Spleen (tissue), 11 donors: ENCODE measurements around the gene PPP1CA. TPM values are rescaled to one million over a fixed set of nuclear protein-coding genes. Genes with fewer than 3 reads are reported as not detected.

Experiments used
- DNase-seq: peaks from one replicate; pipeline ENCODE4 v3.0.0-alpha.2; 2020
- H3K27ac ChIP-seq, 8 donors: fragments of 200-600 bp; sonication (generic) in 7 of 8; 1 replicate in 4 of 8; 2 replicates in 4 of 8; pipeline versions ENCODE4 v1.5.0 to v1.8.0; 2016 to 2021; ENCODE audit warnings: inconsistent platforms in 4 of 8, mild to moderate bottlenecking in 4 of 8, moderate library complexity in 1 of 8
- H3K27me3 ChIP-seq, 7 donors: fragments of 200-600 bp; sonication (generic) in 6 of 7; replicated peaks in 1 of 7; 1 replicate in 4 of 7; 2 replicates in 3 of 7; pipeline versions ENCODE4 v1.5.0 to v1.8.0; 2016 to 2021; ENCODE audit warnings: inconsistent platforms in 3 of 7, mild to moderate bottlenecking in 1 of 7
- H3K36me3 ChIP-seq, 6 donors: fragments of 200-600 bp; sonication (generic) in 5 of 6; 1 replicate in 4 of 6; 2 replicates in 2 of 6; pipeline versions ENCODE4 v1.5.0 to v1.8.0; 2016 to 2021; ENCODE audit warnings: inconsistent platforms in 2 of 6
- H3K4me1 ChIP-seq, 6 donors: fragments of 200-600 bp; sonication (generic) in 5 of 6; 1 replicate in 3 of 6; 2 replicates in 3 of 6; pipeline versions ENCODE4 v1.5.0 to v1.8.0; 2016 to 2021; ENCODE audit warnings: inconsistent platforms in 3 of 6
- H3K4me3 ChIP-seq, 8 donors: fragments of 200-600 bp; sonication (generic) in 7 of 8; 1 replicate in 4 of 8; 2 replicates in 4 of 8; pipeline versions ENCODE4 v1.5.0 to v1.8.0; 2016 to 2021; ENCODE audit warnings: inconsistent platforms in 4 of 8, mild to moderate bottlenecking in 4 of 8, moderate library complexity in 2 of 8
- H3K9me3 ChIP-seq, 8 donors: fragments of 200-600 bp; sonication (generic) in 7 of 8; 1 replicate in 4 of 8; 2 replicates in 4 of 8; pipeline versions ENCODE4 v1.5.0 to v1.8.0; 2016 to 2021; ENCODE audit warnings: inconsistent platforms in 4 of 8
- POLR2A ChIP-seq, 3 donors: fragments of 450-650 bp; IDR thresholded peaks; one replicate each; pipeline ENCODE4 v1.5.1; 2017; ENCODE audit warnings: antibody characterized with exemption in 3 of 3, mild to moderate bottlenecking in 1 of 3
- POLR2AphosphoS5 ChIP-seq, 3 donors: sonication (generic); formaldehyde crosslinking; IDR thresholded peaks; one replicate each; pipeline ENCODE4 v1.5.1; 2017; ENCODE audit warnings: antibody characterized with exemption in 3 of 3
- WGBS, 5 donors: extraction: QIAGEN DNeasy Blood & Tissue Kit in 3 of 5; methylation state at CpG; one replicate each; pipeline versions ENCODE4 v1.1.5 to v1.1.7; 2013 to 2018; 5-methylcytosine and 5-hydroxymethylcytosine counted together
- intact Hi-C: fragments of 100-400 bp; cut with DNase I; formaldehyde crosslinking; loops from one replicate; pipeline ENCODE4 v1.15.0; 2023; ENCODE audit warnings: low total_unique reads
- polyA plus RNA-seq, 3 donors: library from polyadenylated mRNA; stranded (reverse); fragments of 200-250 nt; gene quantifications; one replicate each; pipeline ENCODE4 v1.2.1, GENCODE V29; 2013
- total RNA-seq, 7 donors: library from RNA; depleted of rRNA in 3 of 7; stranded (reverse); fragments of >200 nt in 3 of 7; fragmentation: NEBNext Ultra II Directional in 4 of 7; extraction: Animal tissue kit (Norgen Biotek cat#: 25700) in 4 of 7; gene quantifications; one replicate each; pipeline versions ENCODE4 v1.1.0 to v1.2.1, GENCODE V29; 2016 to 2021
- TF ChIP-seq, protein P1 (sequence below), 11 experiments: fragments of 200-600 bp in 7 of 11; fragments of 450-650 bp in 4 of 11; sonication (generic) in 4 of 11; IDR thresholded peaks in 8 of 11; conservative IDR thresholded peaks in 3 of 11; 1 replicate in 7 of 11; 2 replicates in 4 of 11; pipeline versions ENCODE4 v1.4.0 to v1.8.0; 2016 to 2021; ENCODE audit warnings: antibody characterized with exemption in 11 of 11, inconsistent platforms in 4 of 11, mild to moderate bottlenecking in 1 of 11
- donor health status: healthy with polysubstance abuse.
- donor health status: DM: no; HTN: no; CAD: no; lungs with moderate emphysema.
- donor health status: DM: no; HTN: no; CAD: no.
- donor health status: Bipolar disorder and iron deficiency.
- donor health status: healthy.
- donor health status: DM: no; HTN: no; CAD: no.
- donor health status: DM: yes; HTN: yes; CAD: no.

Gene PPP1CA
- total and polyA plus RNA-seq, 10 donors, result 147 to 207 (median 158) TPM

DNA sequence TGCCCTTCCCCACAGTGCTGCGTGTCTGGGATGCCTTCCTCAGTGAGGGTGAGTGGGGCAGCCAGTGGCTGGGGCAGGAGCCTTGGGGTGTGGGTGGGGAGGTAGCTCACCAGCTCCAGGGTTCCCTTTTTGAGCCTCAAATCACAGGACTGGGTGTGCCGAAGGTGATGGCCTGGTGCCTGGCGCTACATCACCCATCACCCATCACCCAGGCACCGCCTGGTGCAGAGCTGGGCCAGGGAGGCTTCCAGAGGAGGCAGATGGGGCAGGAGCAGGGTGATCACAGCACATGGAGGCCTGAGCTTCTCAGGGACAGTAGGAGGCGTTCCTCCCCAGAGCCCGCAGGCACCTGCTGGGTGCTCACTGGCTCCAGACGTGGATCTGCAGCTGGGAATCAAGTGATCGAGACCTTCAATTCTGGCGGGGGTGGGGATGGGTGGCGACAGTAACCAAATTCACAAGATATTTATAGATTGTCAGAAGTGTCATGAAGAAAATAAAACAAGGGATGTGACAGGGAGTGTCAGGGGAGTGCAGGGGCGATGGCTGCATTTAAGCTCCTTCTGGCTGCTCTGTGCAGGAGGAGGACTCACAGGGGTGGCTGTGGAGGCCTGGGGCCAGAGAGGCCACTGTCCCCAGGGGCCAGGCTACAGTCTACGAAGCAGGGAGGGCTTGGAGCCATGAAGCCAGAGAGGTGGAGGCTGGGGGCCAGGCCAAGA is 5.5 kb upstream of the PPP1CA start:
- H3K27me3 ChIP-seq, result peaks cover 0 to 29% (median 0%) of the 10 kb centered on the region in 7 donors
- TF ChIP-seq POLR2AphosphoS5 (IDR thresholded peaks at IDR 0.05) (peak; percentile 13 to 48 (median 45)), POLR2A (IDR thresholded peaks at IDR 0.05) (no peak)
- H3K4me3 ChIP-seq, result peak overlapping the region in 6 of 8 donors; percentile 10 to 75 (median 22)
- H3K9me3 ChIP-seq, result no peaks in the 10 kb centered on the region
- 37 to 58% (median 44%) methylated on average over 8 to 12 of the region's 12 CpGs for WGBS, 5 donors
- intact Hi-C loops, result no loop called here
- H3K36me3 ChIP-seq, result peaks cover 0 to 50% (median 6%) of the 10 kb centered on the region in 6 donors
- H3K4me1 ChIP-seq, result peaks cover 46 to 100% (median 93%) of the 10 kb centered on the region in 6 donors
- H3K27ac ChIP-seq, result peak overlapping the region; percentile 66 to 99 (median 96)
- DNase-seq, result peak; percentile 83

DNA sequence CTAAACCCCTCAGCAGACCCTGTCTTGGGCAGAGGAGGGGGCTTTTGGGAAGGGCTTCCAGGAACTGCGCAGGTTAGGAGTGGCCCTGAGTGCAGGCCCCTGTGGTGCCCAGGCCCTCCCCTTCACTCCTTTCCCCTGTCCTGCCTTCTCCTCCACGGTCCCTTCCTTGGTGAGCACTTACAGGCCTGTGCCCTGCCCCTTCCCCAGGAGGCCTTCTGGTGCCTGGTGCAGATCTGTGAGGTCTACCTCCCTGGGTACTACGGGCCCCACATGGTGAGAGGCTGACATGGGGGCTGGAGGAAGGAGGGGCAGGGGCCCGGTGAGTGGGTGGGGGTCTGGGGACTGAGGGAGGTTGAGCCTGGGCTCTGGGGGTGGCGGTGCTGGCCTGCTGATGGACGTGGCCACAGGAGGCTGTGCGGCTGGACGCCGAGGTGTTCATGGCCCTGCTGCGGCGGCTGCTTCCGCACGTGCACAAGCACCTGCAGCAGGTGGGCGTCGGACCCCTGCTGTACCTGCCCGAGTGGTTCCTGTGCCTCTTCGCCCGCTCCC is 4.8 kb upstream of the PPP1CA start:
- no peaks in the 10 kb centered on the region for H3K9me3 ChIP-seq
- H3K36me3 ChIP-seq, result peaks cover 0 to 50% (median 6%) of the 10 kb centered on the region in 6 donors
- 77 to 83% (median 80%) methylated on average over 4 to 18 of the region's 18 CpGs for WGBS, 5 donors
- peaks cover 0 to 28% (median 0%) of the 10 kb centered on the region in 7 donors for H3K27me3 ChIP-seq
- peak in 1 of 3 donors; percentile 56 for TF ChIP-seq POLR2AphosphoS5 (IDR thresholded peaks at IDR 0.05)
- TF ChIP-seq POLR2A (IDR thresholded peaks at IDR 0.05), result no peak
- H3K4me3 ChIP-seq, result peak overlapping the region in 6 of 8 donors; percentile 10 to 75 (median 22)
- DNase-seq, result no peak
- peaks cover 46 to 97% (median 89%) of the 10 kb centered on the region in 6 donors for H3K4me1 ChIP-seq
- intact Hi-C loops, result no loop called here
- peak overlapping the region; percentile 66 to 99 (median 96) for H3K27ac ChIP-seq

DNA sequence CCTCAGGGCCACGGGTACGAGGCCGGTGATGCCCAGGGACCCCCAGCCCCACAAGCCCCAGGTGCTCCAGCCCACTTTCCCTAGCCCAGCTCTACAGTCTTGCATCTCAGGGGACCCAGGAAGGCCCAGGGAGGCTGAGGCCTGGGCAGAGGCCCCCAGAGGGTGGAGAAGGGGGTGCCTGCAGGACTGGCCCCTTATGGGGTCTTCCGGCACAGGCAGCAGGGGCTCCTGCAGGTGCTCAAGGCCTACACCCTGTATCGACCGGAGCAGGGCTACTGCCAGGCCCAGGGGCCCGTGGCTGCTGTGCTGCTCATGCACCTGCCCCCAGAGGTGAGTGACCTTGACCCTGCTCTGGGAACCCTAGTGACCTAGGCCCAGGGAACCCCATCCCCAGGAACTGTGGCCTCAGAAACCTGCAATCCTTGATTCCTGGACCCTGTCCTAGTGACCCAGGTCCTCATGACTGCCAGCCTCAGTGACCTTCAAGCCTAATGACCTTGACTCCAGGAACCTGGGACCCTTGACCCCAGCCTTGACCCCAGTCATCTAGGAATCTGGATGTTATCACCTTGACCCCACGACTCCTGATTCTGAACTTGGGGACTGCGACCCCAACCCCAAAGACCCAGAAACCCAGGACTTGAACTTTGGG is 4.2 kb upstream of the PPP1CA start:
- intact Hi-C loops, result no loop called here
- Histone ChIP-seq H3K36me3 (peaks cover 0 to 50% (median 6%) of the 10 kb centered on the region in 6 donors), H3K27me3 (peaks cover 0 to 21% (median 0%) of the 10 kb centered on the region in 7 donors), H3K4me1 (peaks cover 43 to 95% (median 87%) of the 10 kb centered on the region in 6 donors), H3K4me3 (peak overlapping the region in 7 of 8 donors; percentile 69 to 91 (median 75)), H3K27ac (peak overlapping the region; percentile 66 to 99 (median 96)), H3K9me3 (no peaks in the 10 kb centered on the region)
- DNase-seq, result peak; percentile 79
- WGBS, 5 donors, result 79 to 96% (median 88%) methylated on average over 2 to 9 of the region's 9 CpGs
- TF ChIP-seq, protein P1, sequence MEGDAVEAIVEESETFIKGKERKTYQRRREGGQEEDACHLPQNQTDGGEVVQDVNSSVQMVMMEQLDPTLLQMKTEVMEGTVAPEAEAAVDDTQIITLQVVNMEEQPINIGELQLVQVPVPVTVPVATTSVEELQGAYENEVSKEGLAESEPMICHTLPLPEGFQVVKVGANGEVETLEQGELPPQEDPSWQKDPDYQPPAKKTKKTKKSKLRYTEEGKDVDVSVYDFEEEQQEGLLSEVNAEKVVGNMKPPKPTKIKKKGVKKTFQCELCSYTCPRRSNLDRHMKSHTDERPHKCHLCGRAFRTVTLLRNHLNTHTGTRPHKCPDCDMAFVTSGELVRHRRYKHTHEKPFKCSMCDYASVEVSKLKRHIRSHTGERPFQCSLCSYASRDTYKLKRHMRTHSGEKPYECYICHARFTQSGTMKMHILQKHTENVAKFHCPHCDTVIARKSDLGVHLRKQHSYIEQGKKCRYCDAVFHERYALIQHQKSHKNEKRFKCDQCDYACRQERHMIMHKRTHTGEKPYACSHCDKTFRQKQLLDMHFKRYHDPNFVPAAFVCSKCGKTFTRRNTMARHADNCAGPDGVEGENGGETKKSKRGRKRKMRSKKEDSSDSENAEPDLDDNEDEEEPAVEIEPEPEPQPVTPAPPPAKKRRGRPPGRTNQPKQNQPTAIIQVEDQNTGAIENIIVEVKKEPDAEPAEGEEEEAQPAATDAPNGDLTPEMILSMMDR (IDR thresholded peaks at IDR 0.05 in 8 of 11, conservative IDR thresholded peaks at IDR 0.05 in 3 of 11), result no peak
- TF ChIP-seq POLR2AphosphoS5 (IDR thresholded peaks at IDR 0.05) (no peak), POLR2A (IDR thresholded peaks at IDR 0.05) (no peak)

DNA sequence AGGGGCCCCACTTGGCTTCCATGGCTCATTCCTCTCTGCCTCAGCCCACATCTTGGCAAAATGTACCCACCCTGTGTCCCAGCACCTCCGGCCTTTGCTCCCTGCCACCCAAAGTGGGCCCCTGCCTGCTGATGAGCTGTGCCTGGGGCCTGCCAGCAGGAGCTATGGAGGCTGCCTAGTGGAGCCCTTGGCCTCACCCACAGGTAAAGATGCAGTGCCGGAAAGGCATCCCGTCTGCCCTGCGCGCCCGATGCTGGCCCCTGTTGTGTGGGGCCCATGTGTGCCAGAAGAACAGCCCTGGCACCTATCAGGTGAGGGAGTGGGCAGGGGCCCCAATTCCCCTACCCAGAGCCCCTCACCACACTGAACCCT is 3.5 kb upstream of the PPP1CA start:
- TF ChIP-seq POLR2A (IDR thresholded peaks at IDR 0.05), result no peak
- TF ChIP-seq, protein P1 (IDR thresholded peaks at IDR 0.05 in 8 of 11, conservative IDR thresholded peaks at IDR 0.05 in 3 of 11), result no peak
- TF ChIP-seq POLR2AphosphoS5 (IDR thresholded peaks at IDR 0.05), result no peak
- Histone ChIP-seq H3K36me3 (peaks cover 0 to 53% (median 11%) of the 10 kb centered on the region in 6 donors), H3K27me3 (peaks cover 0 to 17% (median 0%) of the 10 kb centered on the region in 7 donors), H3K9me3 (no peaks in the 10 kb centered on the region), H3K27ac (peak overlapping the region; percentile 64 to 99 (median 96)), H3K4me3 (peak overlapping the region; percentile 56 to 91 (median 73)), H3K4me1 (peaks cover 46 to 95% (median 87%) of the 10 kb centered on the region in 6 donors)
- WGBS, 5 donors, result 66 to 80% (median 71%) methylated on average over 1 to 6 of the region's 6 CpGs
- DNase-seq, result peak; percentile 84
- intact Hi-C loops, result no loop called here
